Ascending aorta (tissue), 2 donors: ENCODE results near the gene SYNRG. TPM values are rescaled to one million over a fixed set of nuclear protein-coding genes. Genes with fewer than 3 reads are reported as not detected.

Experiments used
- DNase-seq, 2 donors: peaks; one replicate each; pipeline ENCODE4 v3.0.0-alpha.2; 2019; ENCODE audit warnings: low spot score in 2 of 2
- H3K27ac ChIP-seq, 2 donors: fragments of 200-600 bp; sonication (generic); one replicate each; pipeline ENCODE4 v1.5.1; 2016 to 2017; ENCODE audit warnings: mild to moderate bottlenecking in 1 of 2
- H3K27me3 ChIP-seq: fragments of 200-600 bp; sonication (generic); one replicate; pipeline ENCODE4 v1.5.1; 2017
- H3K36me3 ChIP-seq, 2 donors: fragments of 200-600 bp; sonication (generic); one replicate each; pipeline ENCODE4 v1.5.1; 2016
- H3K4me1 ChIP-seq, 2 donors: fragments of 200-600 bp; sonication (generic); one replicate each; pipeline ENCODE4 v1.5.1; 2016 to 2017; ENCODE audit warnings: mild to moderate bottlenecking in 1 of 2
- H3K4me3 ChIP-seq, 2 donors: fragments of 200-600 bp; sonication (generic); one replicate each; pipeline ENCODE4 v1.5.1; 2016 to 2017; ENCODE audit warnings: mild to moderate bottlenecking in 1 of 2
- H3K9me3 ChIP-seq, 2 donors: fragments of 200-600 bp; sonication (generic); one replicate each; pipeline ENCODE4 v1.5.1; 2016
- CTCF ChIP-seq, 3 experiments: fragments of 200-600 bp in 2 of 3; fragments of 450-650 bp in 1 of 3; sonication (generic) in 2 of 3; IDR thresholded peaks; one replicate each; pipeline ENCODE4 v1.5.1; 2016 to 2019; ENCODE audit warnings: antibody characterized with exemption in 3 of 3, mild to moderate bottlenecking in 1 of 3, moderate library complexity in 1 of 3
- intact Hi-C: fragments of 100-400 bp; cut with DNase I; formaldehyde crosslinking; loops from one replicate; pipeline ENCODE4 v1.15.1; 2023
- total RNA-seq: library from RNA; depleted of rRNA; stranded (reverse); fragments of >200 nt; gene quantifications from one replicate; pipeline ENCODE4 v1.1.0, GENCODE V29; 2016

Gene SYNRG
- total RNA-seq, 1 donor from 2014 or later = 47.1 TPM

DNA sequence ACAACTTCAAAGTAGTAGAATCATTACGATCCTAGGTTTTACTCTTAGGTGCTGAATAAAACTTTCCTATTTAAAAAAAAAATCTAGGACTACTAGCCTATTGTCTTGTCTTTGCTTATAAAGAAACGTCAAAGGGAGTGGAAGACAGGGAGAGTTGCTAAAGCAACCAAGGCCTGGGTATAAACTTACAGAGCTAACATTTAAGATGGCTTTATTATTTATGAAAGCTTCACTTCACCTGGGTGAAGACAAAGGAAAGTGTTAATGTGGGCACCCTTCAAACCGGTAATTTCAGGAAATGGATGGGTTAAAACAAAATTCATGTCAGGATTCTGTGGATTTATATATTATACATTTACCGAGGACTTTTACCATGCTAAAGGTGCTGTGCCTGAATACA lies 117.1 kb downstream of the SYNRG start:
- Histone ChIP-seq H3K9me3 (no peaks in the 10 kb centered on the region), H3K27ac (no peak overlapping the region), H3K27me3 (no peaks in the 10 kb centered on the region), H3K36me3 (no peaks in the 10 kb centered on the region), H3K4me1 (peaks cover 3 to 20% of the 10 kb centered on the region in 2 donors), H3K4me3 (no peak overlapping the region)
- DNase-seq = no peak
- no peak for TF ChIP-seq CTCF (IDR thresholded peaks at IDR 0.05)
- intact Hi-C loops = no loop called here

DNA sequence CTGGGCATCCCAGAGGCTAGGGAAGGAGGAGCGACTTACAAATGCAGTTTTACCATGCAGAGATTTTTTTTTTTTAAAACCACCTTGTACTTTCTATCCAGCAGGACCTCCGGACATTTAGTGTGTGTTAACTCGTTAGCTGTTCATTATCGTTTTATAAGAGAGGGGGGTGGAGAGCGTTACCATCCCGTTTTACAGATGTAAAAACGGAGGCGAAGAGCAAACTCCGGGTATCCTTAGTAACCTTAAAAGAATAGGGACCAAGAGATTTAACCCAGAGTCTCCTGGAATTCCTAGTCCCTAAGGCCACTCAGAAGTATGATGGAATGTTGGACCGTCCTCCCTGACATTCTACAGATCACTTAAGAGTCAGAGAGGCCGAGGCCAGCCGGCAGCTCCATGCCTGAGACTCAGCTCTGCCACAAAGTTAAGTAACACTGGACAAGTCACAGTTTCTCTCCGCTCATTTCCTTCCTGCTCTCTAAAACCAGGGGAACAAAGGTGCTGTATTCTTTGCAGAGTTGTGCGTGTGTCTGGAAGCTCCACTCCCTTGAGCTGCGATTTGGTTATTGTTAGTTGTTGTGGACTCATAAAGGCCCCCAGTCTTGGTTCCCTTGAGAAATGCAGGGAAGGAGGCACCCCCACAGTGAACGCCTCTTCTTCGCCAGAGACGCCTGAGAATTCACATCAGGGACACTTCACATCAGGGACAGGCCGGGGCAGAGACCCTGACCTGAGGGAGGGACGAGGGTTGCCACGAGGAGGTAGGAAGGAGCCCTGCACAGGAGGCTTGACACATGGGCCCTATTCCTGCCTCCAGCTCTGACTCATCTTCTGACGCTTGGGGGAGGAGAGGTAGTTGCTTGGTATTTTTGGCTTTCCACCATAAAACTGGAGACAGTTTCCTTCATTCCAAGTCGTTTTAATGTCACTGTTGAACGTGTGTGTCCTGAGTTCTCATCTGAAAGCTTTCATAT lies 118.3 kb downstream of the SYNRG start:
- H3K4me3 ChIP-seq = peak overlapping the region; percentile 96 to 99
- no peak for TF ChIP-seq CTCF (IDR thresholded peaks at IDR 0.05)

DNA sequence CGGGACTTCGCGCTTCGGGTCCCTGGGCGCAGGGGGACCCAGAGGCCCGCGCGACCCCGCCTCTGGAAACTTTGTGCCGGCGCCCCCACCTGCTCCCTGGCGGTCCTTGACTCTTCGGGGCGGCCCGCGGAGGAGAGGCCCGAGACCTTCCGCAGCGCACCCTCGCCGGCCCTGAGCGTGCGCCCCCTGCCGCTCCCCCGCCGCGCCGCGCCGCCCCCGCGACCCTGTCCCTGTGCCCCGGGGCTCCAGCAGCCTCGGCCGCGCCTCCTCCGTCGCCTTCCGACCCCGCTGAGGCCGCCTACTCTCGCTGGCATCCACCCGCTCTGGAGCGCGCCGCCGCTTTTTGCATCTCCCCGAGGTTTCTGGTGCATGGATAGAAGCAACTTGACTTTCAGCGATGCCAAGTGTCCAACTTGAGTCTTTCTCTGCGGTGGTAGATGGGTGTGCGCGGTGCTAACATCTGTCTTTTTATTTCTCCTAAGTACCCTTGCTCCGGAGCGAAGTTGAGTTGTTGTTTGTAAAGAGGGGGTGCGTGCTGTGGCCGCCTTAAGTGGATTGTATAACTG lies 119.1 kb downstream of the SYNRG start:
- H3K27ac ChIP-seq = peak overlapping the region; percentile 71 to 87
- DNase-seq = peak in 1 of 2 donors; percentile 82
- intact Hi-C loops = no loop called here

More for the DNA sequence above, 118.3 kb downstream of the SYNRG start:
- DNase-seq = peak in 1 of 2 donors; percentile 79
- Histone ChIP-seq H3K9me3 (no peaks in the 10 kb centered on the region), H3K4me1 (peaks cover 3 to 20% of the 10 kb centered on the region in 2 donors), H3K36me3 (no peaks in the 10 kb centered on the region), H3K27ac (peak overlapping the region; percentile 71 to 87), H3K27me3 (no peaks in the 10 kb centered on the region)
- intact Hi-C loops = no loop called here

DNA sequence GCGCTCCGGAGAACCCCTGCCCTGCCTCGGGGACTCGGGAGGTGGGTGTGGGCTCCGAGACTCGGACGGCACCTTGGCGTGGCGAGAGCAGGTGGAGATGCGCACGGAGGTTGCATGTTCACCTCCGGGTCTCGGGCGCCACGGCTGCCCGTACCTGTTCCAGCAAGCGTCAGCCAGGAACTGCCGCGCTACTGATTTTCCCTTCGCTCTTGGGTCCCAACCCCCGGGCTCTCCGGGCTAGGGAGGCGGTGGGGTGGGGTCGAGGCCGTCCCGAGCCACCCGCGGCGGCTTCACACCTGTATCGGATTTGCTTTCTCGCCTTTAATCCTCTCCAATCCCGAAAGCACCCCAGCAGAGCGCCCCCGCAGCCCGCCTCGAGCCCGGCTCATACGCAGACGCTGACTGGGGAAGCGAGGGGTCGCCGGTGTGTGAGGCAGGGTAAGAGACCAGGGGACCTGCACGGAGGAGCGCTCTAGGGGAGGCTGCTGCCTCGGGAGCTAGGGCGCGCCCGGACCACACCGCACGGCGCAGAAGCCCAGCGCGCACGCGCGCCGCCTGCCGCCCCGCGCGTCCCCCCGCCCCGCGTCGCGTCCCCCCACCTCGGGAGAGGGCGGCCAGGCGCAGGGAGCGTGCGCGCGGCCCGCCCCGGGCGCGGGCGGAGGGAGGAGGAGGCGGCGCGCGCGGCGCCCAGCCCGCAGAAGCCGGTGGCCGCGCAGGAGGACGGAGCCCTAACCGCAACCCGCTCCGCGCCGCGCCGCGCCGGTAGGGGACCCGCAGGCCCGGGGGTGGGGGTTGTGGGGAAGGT lies 119.8 kb downstream of the SYNRG start, which contains the start of gene DUSP14:
Gene DUSP14 (plus strand): TSS at position 695 of the 805 bp plus-strand sequence. CDS start 22,382 bp downstream, outside the sequence.
- peak within 1 kb of the TSS; percentile 96 to 99 for H3K4me3 ChIP-seq
- intact Hi-C loops = loop anchor here (1.0 to 10.0 kb wide), 5 partner anchors 83 to 895 kb away; partner anchors contain the start of genes AATF, ACACA, DHRS11 and SYNRG
- no peak for TF ChIP-seq CTCF (IDR thresholded peaks at IDR 0.05)
- no peaks in the 10 kb centered on the region for H3K27me3 ChIP-seq
- H3K4me1 ChIP-seq = peaks cover 3 to 20% of the 10 kb centered on the region in 2 donors
- H3K9me3 ChIP-seq = no peaks in the 10 kb centered on the region
- DNase-seq = peak; percentile 12 to 84
- peak within 1 kb of the TSS; percentile 75 to 90 for H3K27ac ChIP-seq
- no peaks in the 10 kb centered on the region for H3K36me3 ChIP-seq

More for the DNA sequence above, 119.1 kb downstream of the SYNRG start:
- H3K4me1 ChIP-seq = peaks cover 3 to 20% of the 10 kb centered on the region in 2 donors
- H3K4me3 ChIP-seq = peak overlapping the region; percentile 96 to 99
- no peaks in the 10 kb centered on the region for H3K27me3 ChIP-seq
- H3K36me3 ChIP-seq = no peaks in the 10 kb centered on the region
- H3K9me3 ChIP-seq = no peaks in the 10 kb centered on the region
- peak in 1 of 3 experiments; percentile 31 for TF ChIP-seq CTCF (IDR thresholded peaks at IDR 0.05)
